Measurements from ENCODE around the gene C2orf68.
"Not testable (repeated sequence)": the region's sequence is repeated elsewhere in the genome, so short reads cannot be mapped to it uniquely, and the experiment has no call there.

Gene C2orf68

GRCh38 chr2:85598594-85599340 is 13.1 kb downstream of the C2orf68 start:
- no peak for DNase-seq

DNA sequence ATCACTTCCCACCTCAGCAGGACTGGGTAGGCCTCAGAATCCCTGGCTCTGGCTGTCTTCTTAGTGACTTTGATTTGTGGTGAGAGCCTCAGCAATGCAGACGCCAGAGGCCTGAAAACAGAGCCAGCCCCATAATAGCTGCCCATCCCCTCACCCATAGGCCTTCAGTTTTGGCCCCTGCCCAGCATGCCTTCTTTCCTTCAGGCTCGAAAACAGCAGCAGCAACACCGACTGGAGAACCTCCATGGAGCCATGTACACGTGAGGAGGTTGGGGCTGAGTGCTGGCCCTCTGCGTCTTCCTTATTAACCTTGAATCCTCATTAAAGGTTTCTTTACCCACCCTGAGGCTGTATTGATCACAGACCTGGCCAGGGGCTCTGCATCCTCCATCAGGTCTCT is 14.6 kb downstream of the C2orf68 start:
- no peak for DNase-seq

DNA sequence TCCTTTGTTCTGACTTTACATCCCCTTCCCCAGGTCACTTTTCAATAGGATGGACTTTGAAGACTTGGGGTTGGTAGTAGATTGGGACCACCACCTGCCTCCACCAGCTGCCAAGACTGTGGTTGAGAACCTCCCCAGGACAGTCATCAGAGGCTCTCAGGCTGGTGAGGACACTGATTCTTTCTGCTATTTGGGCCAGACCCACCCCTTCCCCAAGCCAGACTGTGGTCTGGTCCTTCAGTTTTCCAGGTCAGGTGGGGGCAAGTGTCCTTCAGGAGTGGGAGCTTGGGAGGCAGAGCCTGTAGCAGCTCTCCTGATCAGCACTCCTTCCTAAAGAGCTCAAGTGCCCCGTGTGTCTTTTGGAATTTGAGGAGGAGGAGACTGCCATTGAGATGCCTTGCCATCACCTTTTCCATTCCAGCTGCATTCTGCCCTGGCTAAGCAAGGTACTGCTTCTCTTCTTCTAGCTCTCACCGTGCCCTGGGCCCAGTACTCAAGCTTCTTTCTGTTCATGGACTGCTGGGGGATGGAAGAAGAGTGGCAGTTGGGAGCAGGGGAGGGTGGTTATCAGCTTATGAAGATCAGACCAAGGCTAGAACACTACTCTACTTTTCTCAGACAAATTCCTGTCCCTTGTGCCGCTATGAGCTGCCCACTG is 15.3 kb downstream of the C2orf68 start:
- DNase-seq: no peak

DNA sequence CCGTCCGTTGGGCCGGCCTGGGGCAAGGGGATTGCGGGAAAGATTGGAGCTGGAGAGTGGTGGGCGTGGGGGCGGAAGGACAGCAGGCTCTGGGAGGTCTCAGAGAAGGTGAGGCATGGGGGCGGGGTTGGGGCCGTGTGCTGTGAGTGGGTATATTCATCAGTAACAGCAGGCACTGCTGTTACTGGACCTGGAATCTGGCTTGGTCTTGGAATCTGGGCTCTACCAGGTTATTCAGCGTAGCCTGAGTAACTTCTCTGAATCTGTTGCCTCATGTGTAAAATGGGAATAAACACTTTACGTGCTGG is 15.9 kb downstream of the C2orf68 start:
- DNase-seq: no peak

- peak; percentile 50 for DNase-seq
Measured at GRCh38 chr2:85595301-85596025, 16.4 kb downstream of the C2orf68 start, which contains the start of gene RNF181. Gene RNF181, plus strand, starts transcription at chr2:85595745. Its CDS starts 19 bp downstream, at chr2:85595764.

DNA sequence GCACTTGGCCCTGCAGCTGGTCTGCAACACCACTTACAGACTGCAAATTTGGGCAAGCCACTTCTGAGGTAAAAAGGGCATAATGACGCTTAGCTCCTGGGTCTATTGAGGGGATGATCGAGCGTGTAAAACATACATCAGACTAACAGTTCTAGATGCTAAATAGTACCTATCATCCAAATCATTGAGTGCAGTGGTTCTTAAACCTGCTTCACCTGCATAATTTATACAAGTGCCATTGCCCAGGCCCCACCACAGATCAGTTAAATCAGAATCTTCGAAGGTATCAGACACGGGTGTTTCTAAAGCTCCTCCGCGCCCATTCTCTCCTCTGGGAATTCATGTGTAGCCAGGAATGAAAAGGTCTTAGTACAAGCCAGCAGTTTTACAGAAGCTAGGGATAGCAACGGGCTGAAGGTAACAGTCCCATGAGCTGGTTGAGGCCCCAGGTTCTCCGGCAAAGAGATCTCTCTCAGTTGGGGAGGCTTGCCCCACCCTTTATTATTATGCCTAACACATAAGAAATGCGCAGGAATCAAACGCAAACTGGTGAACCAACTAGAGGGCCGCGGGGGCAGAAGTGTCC is 17.1 kb downstream of the C2orf68 start:
- DNase-seq: no peak

DNA sequence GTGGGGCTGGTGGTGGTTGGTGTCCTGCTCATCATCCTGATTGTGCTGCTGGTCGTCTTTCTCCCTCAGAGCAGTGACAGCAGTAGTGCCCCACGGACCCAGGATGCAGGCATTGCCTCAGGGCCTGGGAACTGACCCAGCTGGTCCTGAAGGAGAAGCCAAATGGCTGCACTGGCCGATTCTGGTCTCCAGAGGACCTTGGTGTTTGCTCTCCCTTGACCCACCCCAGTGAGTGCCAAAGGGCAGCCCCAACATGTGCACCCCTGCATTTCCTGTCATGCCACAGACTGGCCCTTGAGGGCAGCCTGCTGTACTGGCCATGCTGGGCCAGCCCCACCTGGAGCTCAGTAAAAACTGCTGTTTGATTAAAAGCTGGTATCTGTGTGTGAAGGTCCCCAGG is 18.8 kb downstream of the C2orf68 start:
- DNase-seq: no peak

GRCh38 chr2:85592299-85592698 is 19.6 kb downstream of the C2orf68 start:
- not testable (repeated sequence) for DNase-seq

- no peak for DNase-seq
Measured at GRCh38 chr2:85591563-85591962, 20.3 kb downstream of the C2orf68 start.

DNA sequence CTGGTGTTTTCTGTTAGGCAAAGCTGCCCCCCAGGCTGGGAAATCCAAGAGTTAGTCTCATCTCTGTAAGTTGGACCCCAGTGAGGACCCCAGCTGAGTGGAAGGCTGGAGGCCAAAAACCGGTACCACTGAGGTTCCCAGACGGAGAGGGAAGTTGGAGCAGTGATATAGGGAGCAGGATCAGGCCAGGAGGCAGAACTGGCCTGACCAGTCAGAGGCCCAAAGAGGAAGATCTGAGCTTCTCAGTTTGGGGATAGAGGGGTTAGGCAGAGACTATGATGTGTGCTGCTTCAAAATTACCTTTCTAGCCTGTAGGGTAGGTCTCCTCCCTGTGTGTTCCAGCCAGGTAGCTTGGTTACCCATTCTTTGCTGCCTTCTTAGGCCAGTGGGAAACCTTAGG is 20.9 kb downstream of the C2orf68 start:
- DNase-seq: no peak

DNA sequence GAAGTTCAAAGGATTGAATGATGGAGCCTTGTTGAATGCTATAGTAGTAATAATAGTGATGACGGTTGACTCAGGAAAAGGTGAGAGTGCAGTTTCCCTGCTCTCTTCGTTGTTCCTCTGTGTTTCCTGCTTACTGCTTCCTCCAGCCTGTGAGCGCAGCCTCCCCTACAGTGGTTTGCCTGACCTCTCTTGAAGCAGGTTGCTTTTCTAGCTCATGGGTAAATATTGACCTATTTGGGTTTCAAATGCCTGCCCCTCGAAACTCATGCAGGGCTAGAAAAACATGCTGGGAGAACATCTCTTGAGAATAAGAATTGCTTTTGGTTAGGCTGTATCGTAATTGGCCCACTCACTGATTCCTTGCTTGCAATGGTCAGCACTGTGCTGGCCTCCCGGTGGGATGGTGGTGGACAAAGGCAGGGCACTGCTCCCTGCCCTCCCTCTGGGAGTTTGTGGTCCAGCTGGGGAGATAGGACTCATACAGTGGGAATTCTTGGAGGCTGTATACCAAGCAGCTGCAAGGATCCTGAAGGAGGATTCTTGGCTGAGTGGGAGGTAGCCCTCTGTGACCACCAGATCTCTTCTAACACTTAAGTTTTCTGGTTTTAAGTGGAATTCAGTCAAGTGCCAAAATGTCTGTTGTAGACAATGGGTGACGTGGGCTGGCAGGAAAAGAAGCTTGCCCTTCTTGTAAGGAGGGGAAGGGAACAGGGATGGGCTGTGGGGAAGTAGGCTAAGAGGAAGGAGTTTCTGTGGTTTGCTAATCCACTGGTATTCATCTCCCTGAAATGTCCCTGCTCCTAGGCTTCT is 21.7 kb downstream of the C2orf68 start:
- DNase-seq: no peak

DNA sequence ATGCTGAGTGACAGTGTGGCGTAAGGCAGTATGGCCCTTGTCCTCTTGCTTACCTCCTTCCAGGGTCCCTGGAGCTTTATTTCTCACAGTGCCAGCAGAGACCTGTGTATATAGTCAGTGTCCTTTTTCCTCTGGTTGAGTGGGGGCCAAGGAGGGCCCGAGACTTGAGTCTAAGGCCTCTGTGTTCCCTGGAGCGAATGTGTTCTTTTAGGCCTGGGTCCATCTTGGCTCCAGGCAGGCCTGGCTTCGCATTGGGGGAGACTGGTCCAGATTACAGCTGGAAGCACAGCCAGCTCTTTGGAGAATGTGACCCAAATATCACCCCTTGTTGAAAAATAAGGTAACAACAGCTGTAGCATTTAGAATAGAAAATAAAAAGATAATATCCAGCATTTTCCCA is 22.7 kb downstream of the C2orf68 start:
- no peak for DNase-seq

DNA sequence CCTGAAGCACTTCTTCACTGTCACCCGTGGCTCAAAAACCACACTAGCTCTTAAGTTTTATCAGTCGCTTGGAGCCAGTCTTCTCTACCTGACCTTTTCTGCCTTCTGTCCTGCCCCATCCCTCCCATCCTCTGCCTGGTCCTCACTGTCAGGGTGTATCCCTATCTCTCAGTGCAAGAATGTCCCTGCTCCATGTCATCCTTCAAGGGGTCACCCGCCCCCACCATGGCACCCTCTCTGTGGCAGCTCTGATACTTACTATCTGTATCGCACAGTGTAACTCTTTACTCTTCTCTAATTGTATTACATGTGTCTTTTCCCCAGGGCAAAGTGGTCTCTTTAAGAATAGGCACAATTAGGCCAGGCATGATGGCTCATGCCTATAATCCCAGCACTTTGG is 23.2 kb downstream of the C2orf68 start:
- DNase-seq: no peak

DNA sequence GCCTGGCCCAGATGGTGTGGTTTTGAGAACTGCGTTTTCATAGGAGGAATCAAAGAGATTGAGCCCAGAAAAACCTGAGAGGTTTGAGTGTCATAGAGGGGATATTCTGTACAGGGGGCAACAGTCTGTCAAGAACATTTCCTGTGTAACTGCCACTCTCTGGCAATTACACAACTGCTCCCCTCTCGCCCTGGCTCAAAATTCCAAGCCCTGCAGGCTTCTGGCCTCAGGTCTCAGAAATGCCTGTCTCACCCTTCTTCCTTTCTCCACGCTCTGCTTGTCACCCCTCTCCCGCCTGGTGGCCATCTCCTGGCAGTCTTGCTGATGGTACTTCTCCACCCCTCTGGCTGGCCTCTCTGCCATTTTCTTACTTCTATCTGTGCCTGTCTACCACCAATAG is 23.6 kb downstream of the C2orf68 start:
- no peak for DNase-seq

DNA sequence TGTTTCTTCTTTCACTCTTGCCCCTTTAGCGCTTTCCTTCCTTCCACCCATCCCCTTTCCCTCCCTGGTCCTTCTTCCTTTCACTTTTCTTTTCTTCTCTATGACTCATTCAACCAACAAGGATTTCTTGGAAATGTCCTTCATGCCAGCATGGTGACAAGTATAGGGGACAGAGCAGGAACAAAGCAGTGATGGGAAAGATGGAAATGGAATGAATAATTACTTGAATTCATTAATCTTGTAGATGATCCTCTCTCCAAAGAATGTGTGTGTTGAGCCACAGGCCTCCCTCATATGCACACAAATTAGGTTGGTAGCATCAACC is 26.1 kb downstream of the C2orf68 start:
- DNase-seq: no peak

DNA sequence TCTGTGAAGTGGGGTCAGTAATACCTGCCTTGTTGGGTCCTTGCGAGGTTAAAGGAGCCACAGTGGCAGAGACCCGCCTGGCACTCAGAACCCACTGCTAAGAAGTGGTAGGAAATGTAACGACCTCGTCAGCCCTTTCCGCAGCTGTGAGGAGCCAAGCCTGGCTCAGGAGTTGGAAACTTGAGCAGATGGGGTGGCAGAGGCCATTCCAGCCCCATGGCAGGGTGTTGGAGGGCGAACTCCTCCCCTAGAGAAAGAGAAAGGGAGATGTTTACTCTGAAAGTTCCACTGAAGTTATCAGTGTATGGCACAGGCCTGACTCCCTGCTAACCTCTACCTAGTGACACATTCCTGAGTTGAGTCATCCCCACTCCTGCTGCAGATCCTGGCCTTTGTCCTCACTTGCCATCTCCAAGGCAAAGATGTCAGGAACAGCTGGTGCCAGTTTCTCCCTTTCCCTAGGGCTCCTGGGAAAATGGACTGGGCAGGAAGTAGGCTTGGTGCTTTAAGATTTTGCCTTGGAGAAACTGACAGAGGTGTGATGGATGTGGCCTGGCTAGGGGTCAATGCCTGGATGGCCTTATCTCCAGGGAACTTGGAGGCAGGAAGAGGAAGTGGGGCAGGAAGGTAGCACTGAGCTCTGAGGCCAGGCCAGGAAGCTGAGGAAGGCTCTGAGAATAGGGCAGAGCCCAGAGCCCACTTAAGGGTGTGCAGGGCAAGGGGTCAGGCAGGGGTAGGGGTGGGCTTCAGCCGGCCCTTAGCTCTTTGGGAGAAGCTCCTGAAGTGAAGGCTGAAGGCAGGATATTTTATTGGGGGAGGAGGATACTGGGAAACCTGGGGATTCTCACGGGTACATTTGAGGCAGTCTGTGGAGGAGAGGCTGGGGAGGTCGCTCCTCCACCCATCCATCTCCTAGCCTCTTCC is 26.7 kb downstream of the C2orf68 start:
- DNase-seq: no peak

- peak; percentile 42 for DNase-seq
Measured at GRCh38 chr2:85584354-85584856, 27.5 kb downstream of the C2orf68 start, which contains the start of gene VAMP5. Gene VAMP5, plus strand, starts transcription at chr2:85584431. Its CDS starts 60 bp downstream, at chr2:85584491.

GRCh38 chr2:85583667-85584353 is 28.1 kb downstream of the C2orf68 start:
- DNase-seq: no peak

DNA sequence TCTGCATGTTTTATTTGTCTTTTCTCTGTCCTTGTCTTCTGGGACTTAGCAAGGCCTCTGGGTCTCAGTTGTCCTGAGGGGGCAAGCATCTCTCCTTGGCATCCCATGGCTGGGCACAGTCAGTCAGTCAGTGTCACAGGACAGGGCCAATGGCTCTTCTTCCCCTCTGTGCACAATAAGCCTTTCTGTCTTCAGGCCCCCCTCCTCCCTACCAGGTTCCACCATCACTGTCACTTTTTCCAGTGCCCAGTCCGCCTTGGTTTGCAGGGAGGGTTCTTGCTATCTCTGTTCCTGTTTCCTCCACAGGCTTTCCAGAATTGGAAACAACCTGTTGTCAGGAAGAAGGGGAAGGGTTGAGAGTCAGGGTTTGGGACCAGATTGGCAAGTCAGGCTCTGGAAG is 29.4 kb downstream of the C2orf68 start:
- DNase-seq: no peak

GRCh38 chr2:85580206-85580605 is 31.7 kb downstream of the C2orf68 start:
- no peak for DNase-seq

Data from activated gamma-delta T cell (primary cell).